Stimulated activated effector memory CD8-positive, alpha-beta T cell treated with anti-CD3 and anti-CD28 coated beads, Interleukin-12 subunit alpha, Interleukin-12 subunit beta, amount 100 ng/mL, for 72 hours (primary cell): ENCODE results near the gene CDHR5.

ENCODE experiments used
- ATAC-seq: fragments of 150-1000 bp; cut with Tn5 transposase; 2 replicates; pipeline ENCODE4 v1.10.0; 2021
- DNase-seq, 2 donors: peaks; one replicate each; pipeline ENCODE4 v3.0.0; 2021 to 2022; ENCODE audit warnings: low spot score in 2 of 2
- H3K27ac Mint-ChIP-seq: one replicate; pipeline ENCODE4 v1.8.0; 2022; ENCODE audit warnings: mild to moderate bottlenecking, mixed read lengths
- H3K36me3 Mint-ChIP-seq: one replicate; pipeline ENCODE4 v1.8.0; 2022; ENCODE audit warnings: mild to moderate bottlenecking, mixed read lengths
- H3K4me1 Mint-ChIP-seq: one replicate; pipeline ENCODE4 v1.8.0; 2022; ENCODE audit warnings: mixed read lengths
- H3K4me3 Mint-ChIP-seq: one replicate; pipeline ENCODE4 v1.8.0; 2022; ENCODE audit warnings: mild to moderate bottlenecking, mixed read lengths
- H3K9me3 Mint-ChIP-seq: one replicate; pipeline ENCODE4 v1.8.0; 2022; ENCODE audit warnings: mixed read lengths

CDHR5 gene

GRCh38 chr11:637333-637592 is 12.5 kb upstream of the CDHR5 start:
- H3K36me3 Mint-ChIP-seq: peaks cover 31% of the 10 kb centered on the region
- ATAC-seq (no peak), DNase-seq (no peak)
- no peaks in the 10 kb centered on the region for H3K9me3 Mint-ChIP-seq
- no peak overlapping the region for H3K27ac Mint-ChIP-seq
- H3K4me1 Mint-ChIP-seq: peaks cover 7% of the 10 kb centered on the region
- peak overlapping the region; percentile 44 for H3K4me3 Mint-ChIP-seq

DNA sequence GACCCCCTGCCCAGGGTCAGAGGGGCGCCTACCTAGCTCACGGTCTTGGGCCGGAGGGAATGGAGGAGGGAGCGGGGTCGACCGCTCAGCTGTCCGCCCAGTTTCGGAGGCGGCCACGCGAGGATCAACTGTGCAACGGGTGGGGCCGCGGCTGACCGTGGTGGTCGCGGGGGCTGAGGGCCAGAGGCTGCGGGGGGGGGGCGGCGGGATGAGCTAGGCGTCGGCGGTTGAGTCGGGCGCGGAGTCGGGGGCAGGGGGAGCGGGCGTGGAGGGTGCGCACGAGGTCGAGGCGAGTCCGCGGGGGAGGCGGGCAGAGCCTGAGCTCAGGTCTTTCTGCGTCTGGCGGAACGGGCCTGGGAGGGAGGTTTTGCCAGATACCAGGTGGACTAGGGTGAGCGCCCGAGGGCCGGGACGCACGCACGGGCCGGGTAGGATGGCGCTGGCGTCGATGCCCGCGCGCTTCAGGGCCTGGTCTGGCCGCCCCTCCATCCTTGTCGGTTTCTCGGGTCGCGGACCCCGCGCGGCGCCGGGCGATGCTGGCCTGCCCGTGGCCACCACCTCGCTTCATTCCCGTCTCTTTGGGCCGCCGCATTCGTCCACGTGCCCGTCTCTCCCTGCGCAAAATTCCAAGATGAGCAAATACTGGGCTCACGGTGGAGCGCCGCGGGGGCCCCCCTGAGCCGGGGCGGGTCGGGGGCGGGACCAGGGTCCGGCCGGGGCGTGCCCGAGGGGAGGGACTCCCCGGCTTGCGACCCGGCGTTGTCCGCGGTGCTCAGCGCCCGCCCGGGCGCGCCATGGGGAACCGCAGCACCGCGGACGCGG is 12.0 kb upstream of the CDHR5 start, which contains the start of gene DRD4:
Gene DRD4 (plus strand): TSS at position 759 of the 822 bp plus-strand sequence. CDS start 36 bp downstream, at position 795.
- H3K9me3 Mint-ChIP-seq: no peaks in the 10 kb centered on the region
- no peak for DNase-seq
- peaks cover 27% of the 10 kb centered on the region for H3K36me3 Mint-ChIP-seq
- no peak within 1 kb of the TSS for H3K27ac Mint-ChIP-seq
- peaks cover 7% of the 10 kb centered on the region for H3K4me1 Mint-ChIP-seq
- peak within 1 kb of the TSS; percentile 44 for H3K4me3 Mint-ChIP-seq
- ATAC-seq: no peak

GRCh38 chr11:635945-636510 is 11.3 kb upstream of the CDHR5 start:
- H3K27ac Mint-ChIP-seq: no peak overlapping the region
- ATAC-seq (no peak), DNase-seq (no peak)
- H3K9me3 Mint-ChIP-seq: no peaks in the 10 kb centered on the region
- no peak overlapping the region for H3K4me3 Mint-ChIP-seq
- peaks cover 7% of the 10 kb centered on the region for H3K4me1 Mint-ChIP-seq
- H3K36me3 Mint-ChIP-seq: peaks cover 21% of the 10 kb centered on the region

DNA sequence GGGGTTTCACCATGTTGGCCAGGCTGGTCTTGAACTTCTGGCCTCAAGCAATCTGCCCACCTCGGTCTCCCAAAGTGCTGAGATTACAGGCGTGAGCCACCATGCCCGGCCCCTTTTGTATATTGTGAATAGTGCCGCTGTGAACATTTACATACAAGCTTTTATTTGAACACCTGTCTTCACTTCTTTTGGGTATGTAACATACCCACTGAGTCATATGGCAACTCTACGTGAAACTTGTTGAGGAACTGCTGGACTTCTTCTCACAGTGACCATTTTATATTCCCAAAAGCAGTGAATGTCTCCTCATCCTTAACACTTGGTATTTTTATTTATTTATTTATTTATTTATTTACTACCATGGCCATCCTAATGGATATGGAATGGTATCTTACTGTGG is 6.1 kb upstream of the CDHR5 start:
- no peak for ATAC-seq
- peaks cover 26% of the 10 kb centered on the region for H3K36me3 Mint-ChIP-seq
- no peak overlapping the region for H3K27ac Mint-ChIP-seq
- H3K4me1 Mint-ChIP-seq: peaks cover 23% of the 10 kb centered on the region
- no peaks in the 10 kb centered on the region for H3K9me3 Mint-ChIP-seq
- no peak for DNase-seq
- H3K4me3 Mint-ChIP-seq: no peak overlapping the region

GRCh38 chr11:629237-629583 is 4.5 kb upstream of the CDHR5 start:
- Mint-ChIP-seq H3K9me3 (no peaks in the 10 kb centered on the region), H3K36me3 (peaks cover 26% of the 10 kb centered on the region), H3K4me1 (peaks cover 23% of the 10 kb centered on the region), H3K4me3 (peak overlapping the region; percentile 67), H3K27ac (peak overlapping the region; percentile 86)
- DNase-seq: no peak
- no peak for ATAC-seq

DNA sequence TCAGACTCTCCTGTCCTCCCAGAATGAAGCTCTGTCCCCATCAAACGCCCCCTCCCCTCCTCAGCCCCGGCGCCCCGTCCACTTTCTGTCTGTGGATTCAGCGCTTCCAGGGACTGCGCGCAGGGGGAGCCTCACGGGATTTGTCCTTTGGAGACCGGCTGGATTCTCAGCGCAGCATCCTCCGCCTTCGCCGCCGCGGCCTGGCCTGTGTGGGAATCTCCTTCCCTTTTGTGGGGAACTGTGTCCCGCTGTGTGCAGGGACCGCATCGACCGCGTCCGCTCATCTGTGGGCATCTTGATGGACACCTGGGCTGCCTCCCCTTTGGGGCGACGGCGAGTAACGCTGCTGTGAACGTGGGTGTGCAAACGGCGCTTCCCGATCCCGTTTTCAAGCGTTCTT is 3.3 kb upstream of the CDHR5 start:
- Mint-ChIP-seq H3K36me3 (peaks cover 24% of the 10 kb centered on the region), H3K4me1 (peaks cover 29% of the 10 kb centered on the region), H3K27ac (peak overlapping the region; percentile 86), H3K9me3 (no peaks in the 10 kb centered on the region), H3K4me3 (peak overlapping the region; percentile 67)
- DNase-seq: no peak
- ATAC-seq: no peak

DNA sequence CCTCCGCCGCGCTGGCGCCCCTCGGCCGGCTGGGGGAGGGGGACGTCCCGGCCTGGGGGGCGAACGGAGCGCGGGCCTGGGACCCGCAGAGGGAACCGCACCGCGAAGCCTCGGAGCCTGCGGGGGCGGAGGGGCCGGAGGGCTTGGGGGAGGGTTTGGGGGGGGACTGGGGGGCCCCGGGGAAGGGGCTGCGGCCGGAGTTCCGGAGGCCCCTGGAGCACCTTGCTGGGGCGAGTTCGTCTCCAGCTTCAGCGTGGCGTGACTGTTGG is 2.5 kb upstream of the CDHR5 start:
- Mint-ChIP-seq H3K27ac (peak overlapping the region; percentile 86), H3K4me3 (no peak overlapping the region), H3K36me3 (peaks cover 17% of the 10 kb centered on the region), H3K9me3 (no peaks in the 10 kb centered on the region), H3K4me1 (peaks cover 29% of the 10 kb centered on the region)
- no peak for DNase-seq
- no peak for ATAC-seq

DNA sequence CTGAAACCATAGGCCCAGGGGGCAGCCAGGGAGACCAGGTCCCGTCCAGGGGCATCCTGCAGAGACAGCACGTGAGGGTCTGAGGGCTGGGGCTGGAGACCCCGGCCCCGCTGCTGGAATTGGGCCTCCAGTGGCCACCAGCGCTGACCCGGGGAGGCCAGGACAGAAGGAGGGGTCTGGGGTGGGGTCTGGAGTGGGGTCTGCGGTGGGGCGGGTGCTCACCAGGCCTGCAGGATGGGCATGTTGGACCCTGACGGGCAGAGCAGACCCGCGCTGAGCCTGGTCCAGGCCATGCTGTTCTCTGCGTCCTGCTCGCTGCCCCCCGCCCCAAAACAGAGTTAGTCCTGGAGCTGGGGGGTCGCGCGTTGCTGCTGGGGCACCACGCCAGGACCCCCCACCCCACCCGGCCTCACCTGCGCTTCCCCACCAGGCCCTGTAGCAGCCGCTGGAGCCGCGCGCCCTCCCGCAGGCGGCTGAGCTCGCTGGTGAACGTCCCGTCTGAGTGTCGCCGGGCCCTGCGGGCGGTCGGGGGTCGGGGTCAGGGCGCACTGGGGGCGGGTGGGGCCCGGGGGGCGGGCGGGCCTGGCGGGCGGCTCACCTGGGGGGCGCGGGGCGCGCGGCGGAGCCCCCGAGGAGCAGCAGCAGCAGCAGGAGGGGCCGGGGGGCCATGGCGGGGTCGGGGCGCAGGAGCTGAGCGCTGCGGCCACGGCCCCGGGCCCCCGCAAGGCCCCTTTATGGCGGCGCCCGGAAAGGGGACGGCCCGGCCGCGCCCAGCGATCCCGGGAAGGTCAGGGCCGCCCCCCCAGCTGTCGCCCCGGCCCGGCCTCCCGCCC is 1.9 kb upstream of the CDHR5 start, which contains the start of gene SCT:
Gene SCT (minus strand): TSS at position 707 of the 833 bp plus-strand sequence. CDS start 38 bp downstream, at position 669.
- Mint-ChIP-seq H3K4me1 (peaks cover 29% of the 10 kb centered on the region), H3K36me3 (peaks cover 20% of the 10 kb centered on the region), H3K9me3 (no peaks in the 10 kb centered on the region), H3K4me3 (peak within 1 kb of the TSS; percentile 67), H3K27ac (peak within 1 kb of the TSS; percentile 86)
- DNase-seq (no peak), ATAC-seq (no peak)

DNA sequence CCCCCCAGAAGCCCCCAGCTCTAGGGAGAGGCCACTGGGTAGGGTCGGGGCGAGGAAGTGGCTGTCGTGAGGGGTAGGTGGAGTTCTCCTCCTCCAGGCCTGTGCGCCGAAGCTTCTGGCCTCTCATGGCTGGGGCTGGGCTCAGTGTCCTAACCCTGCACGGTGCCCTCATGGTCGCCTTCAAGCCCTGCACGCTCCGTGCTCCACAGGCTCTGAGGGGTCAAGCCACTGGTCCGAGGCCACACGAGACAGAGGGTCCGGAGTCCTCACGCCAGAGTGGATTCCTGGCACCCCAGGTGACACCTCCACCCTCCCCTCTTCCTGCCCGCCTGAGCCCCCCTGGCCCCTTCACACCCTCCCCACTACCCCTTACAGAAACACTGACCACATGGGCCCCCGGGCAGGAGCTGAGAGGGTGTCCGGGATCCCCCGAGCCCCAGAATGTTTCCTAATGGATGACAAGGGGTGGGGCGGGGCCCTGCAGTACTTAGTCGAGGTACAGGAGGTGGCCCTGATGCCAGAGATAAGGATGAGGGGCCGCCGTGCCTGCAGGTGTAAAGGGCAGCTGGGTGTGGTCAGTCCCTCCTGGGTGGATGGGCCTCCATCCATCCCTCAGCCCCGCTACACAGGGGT is 997 bp upstream of the CDHR5 start:
- peaks cover 29% of the 10 kb centered on the region for H3K4me1 Mint-ChIP-seq
- ATAC-seq: no peak
- peaks cover 20% of the 10 kb centered on the region for H3K36me3 Mint-ChIP-seq
- DNase-seq: no peak
- no peaks in the 10 kb centered on the region for H3K9me3 Mint-ChIP-seq
- H3K4me3 Mint-ChIP-seq: no peak overlapping the region
- no peak overlapping the region for H3K27ac Mint-ChIP-seq

DNA sequence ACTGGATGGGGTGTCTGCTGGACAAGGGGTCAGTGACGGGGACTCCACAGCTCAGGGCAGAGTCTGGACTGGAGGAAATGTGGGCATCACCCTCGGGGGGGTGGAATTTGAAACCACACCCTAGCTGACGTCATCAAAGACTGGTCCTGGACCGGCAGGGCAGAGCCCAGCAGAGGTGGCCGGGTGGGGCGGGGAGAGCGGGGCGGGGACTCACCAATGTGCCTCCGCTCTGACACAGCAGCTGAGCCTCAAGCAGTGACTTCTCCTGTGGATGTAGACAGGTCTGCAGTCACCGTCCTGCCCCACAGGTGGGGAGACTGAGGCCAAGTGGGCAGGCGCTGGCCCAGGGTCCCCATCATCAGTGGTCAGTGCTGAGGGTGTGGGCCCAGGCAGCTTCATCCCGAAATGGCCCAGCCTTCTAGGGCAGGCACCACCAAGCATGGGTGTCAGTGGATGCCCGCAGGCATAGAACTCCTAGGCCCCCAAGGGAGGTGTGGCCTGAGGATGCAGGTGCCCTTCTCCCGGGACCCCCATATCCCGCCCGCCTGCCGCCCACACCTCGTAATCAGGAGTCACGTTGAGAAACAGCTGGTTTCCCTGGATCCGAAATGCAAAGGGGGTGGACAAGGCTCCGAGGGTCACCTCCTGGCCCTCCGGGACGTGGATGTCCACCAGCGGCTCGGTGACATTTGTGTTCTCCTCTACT is 603 bp downstream of the CDHR5 start:
- Mint-ChIP-seq H3K36me3 (peaks cover 20% of the 10 kb centered on the region), H3K9me3 (no peaks in the 10 kb centered on the region), H3K27ac (no peak overlapping the region), H3K4me1 (peaks cover 23% of the 10 kb centered on the region), H3K4me3 (no peak overlapping the region)
- DNase-seq (no peak), ATAC-seq (no peak)

DNA sequence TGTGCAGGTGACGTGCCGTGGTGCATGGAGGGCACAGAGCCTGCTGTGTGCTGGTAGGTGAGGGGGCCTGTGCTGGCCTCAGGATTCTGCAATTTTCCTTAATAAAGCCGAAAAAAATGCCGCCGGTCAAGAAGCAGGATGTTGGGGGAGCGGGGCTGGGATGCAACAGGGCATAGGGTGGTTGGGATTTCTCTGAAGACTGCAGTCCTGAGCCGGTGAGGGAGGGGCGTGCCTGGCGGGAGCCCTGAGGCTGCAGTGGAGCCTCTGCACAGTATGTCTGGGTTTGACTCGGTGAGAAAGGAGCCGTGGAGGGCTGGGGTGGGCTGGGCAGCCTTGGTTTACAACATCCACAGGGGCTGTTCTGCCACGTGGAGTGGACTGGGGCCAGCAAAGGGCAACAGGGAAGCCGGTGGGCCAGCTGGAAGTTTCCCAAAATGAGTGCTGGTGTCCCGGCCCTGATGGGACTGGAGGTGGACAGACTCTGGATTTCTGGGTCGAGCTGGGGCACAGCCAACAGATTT is 1.3 kb downstream of the CDHR5 start:
- ATAC-seq (no peak), DNase-seq (no peak)
- H3K9me3 Mint-ChIP-seq: no peaks in the 10 kb centered on the region
- H3K4me1 Mint-ChIP-seq: peaks cover 16% of the 10 kb centered on the region
- H3K36me3 Mint-ChIP-seq: peaks cover 18% of the 10 kb centered on the region
- H3K4me3 Mint-ChIP-seq: no peak overlapping the region
- no peak overlapping the region for H3K27ac Mint-ChIP-seq

DNA sequence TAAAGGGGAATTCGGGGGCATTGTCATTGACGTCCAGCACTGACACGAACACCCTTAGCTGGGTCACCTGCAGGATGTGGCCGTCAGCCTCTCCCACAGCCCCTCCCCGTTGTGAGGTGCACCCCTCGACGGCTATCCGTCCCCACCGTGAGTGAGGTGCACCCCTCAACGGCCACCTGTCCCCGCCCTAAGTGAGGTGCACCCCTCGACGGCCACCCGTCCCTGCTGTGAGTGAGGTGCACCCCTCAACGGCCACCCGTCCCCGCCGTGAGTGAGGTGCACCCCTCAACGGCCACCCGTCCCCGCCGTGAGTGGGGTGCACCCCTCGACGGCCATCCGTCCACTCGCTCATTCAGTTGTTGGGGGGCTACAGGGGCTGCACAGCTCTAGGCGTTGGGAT is 2.9 kb downstream of the CDHR5 start:
- Mint-ChIP-seq H3K4me1 (peaks cover 6% of the 10 kb centered on the region), H3K27ac (no peak overlapping the region), H3K9me3 (no peaks in the 10 kb centered on the region), H3K4me3 (no peak overlapping the region), H3K36me3 (peaks cover 11% of the 10 kb centered on the region)
- ATAC-seq: no peak
- DNase-seq: no peak

GRCh38 chr11:620935-621814 is 3.6 kb downstream of the CDHR5 start:
- Mint-ChIP-seq H3K36me3 (peaks cover 15% of the 10 kb centered on the region), H3K4me3 (no peak overlapping the region), H3K9me3 (no peaks in the 10 kb centered on the region), H3K27ac (no peak overlapping the region), H3K4me1 (peaks cover 12% of the 10 kb centered on the region)
- DNase-seq: no peak
- no peak for ATAC-seq

DNA sequence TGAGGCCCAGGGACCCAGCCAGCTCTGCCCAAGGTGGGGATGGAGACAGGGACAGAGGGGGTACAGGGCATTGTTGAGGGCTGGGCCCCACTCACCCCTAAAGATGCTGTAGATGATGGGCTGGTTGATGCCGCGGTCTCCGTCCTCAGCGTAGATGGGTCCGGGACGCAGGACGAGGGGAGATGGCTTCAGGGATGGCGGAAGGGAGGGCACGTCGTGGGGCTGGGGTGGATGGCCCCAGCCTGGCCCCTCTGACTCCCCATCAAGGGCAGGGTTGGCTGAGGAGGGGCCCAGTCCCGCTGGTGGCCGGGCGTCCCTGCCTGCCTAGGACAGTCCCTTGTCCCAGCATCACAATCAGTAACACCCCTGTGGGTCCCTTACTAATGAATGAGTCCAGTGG is 4.6 kb downstream of the CDHR5 start:
- ATAC-seq: no peak
- Mint-ChIP-seq H3K4me3 (no peak overlapping the region), H3K4me1 (peaks cover 17% of the 10 kb centered on the region), H3K9me3 (no peaks in the 10 kb centered on the region), H3K36me3 (peaks cover 25% of the 10 kb centered on the region), H3K27ac (no peak overlapping the region)
- no peak for DNase-seq
